Measurements from ENCODE around the gene WWOX.

The WWOX gene

DNA sequence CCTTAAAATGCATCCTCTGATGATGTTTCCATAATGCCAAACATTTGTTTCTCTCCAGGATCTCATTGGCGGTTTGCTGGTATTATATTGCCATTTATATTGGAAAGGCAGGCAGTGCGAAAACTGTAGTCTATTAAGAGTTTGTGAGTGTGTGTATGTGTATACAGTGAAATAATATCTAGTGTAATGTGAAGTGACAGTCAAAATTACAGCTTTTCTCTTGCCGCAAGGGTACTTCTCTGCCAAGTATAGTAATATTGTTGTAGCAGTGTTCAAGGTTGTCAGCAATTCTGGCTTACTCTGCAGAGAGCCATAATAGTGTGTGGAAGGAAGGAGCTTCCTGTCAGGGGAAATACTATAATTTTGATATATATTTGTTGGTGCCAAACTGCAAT, 178.6 kb downstream of the WWOX start:
- DNase-seq: no peak

DNA sequence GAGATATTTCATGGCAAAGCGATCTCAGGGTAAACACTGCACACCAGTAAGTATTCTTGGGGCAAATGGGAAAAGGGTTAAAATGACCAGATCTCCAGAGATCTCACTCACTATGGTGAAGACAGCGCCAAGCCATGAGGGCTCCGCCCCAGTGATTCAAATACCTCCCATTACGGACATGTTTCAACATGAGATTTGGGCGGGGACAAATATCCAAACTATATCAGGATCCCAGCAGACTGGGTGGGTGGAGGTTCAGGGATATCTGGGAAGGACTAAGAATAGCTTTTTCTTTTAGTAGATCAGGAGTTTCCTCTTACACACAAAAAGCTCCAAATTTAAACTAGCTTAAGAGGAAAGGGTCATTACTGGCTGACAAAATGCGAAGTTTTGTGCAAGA, 181.7 kb downstream of the WWOX start:
- no peak for DNase-seq

DNA sequence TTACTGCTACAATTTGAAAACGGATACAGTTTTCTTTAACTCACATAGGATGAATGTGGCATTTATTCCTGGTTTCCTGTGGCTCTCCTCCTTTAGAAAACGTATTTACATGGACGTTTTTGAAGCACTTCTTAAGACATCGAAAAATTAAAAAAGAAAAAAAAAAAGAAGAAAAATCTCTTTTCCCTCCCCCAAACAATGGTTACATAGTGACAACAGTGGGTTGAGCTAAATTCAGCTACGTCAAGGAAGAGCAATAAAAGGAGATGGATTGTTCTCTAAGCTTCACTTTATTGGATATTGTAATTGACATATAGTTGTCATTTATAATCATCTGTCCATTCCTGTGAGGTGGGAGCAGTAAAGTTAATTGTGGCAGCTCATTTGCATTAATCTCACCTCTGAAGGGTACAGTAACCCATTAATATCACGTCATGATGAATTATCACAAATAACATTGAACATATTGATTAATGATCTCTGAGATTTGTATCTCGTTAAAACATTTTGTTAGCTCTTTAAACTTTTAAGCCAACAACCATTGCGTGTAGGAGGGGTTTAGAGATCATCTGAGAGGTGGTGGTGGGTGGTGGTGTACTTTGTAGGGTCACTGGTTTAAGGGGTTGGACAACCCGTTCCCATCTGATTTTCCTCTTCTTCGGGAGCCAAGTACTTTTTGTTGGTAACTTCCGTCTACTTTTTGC, 184.2 kb downstream of the WWOX start:
- no peak for DNase-seq

DNA sequence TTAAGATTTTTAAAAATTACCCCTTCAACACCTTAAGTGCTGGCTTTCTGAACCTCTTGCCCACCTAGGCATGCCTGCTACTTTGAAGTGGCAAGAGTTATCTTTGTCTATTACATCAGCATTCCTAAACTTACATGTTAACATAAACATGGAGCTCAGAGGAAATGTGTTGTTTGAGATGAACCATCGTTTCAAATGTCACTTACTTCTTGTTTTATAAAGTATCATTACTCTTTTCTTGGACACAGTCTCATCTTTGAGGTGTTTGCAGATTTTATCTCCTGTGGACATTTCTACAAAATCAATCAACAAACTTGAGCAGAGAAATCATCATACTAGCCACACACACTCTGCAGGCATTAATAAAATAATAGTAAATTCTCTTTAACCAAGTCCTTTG, 184.9 kb downstream of the WWOX start:
- DNase-seq: no peak

DNA sequence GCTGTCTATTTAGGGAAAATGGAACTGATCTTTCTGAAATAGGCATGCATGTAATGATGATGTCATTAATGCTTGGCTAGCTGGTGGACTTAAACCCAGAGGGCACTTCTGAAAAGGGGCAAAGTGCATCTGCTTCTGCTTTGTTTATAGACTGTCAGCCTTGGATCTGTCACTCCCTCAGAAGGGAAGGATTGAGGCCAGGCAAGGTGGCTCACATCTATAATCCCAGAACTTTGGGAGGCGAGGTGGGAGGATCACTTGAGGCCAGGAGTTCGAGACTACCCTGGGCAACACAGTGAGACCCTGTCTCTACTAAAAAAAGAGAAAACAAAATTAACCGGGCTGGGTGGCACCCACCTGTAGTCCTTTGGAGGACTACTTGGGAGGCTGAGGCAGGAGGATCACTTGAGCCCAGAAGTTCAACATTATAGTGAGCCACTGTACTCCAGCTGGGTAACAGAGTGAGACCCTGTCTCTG, 185.5 kb downstream of the WWOX start:
- DNase-seq: no peak

DNA sequence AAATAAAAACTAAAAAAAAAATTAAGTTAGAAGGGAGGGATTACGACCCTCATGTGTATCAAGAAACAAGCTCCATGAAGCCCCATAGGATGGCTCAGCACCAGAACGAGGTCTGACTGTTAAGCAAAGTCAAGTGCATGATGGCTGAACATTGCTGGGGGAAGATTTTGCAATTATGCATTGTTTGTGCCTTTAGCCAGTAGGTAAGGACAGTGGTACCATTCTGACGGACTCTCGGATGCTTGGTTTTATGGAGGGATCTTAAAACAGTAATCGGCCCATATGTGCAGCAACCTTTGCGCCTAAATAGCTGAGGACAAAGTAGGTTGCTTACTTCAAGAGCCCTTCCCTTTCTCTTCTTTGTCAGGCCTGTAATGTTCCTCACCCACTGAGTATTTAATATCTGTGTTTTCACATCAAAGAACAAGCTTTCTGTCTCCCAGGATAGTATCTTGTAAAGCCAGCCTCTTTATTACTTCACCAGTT, 186.0 kb downstream of the WWOX start:
- no peak for DNase-seq

DNA sequence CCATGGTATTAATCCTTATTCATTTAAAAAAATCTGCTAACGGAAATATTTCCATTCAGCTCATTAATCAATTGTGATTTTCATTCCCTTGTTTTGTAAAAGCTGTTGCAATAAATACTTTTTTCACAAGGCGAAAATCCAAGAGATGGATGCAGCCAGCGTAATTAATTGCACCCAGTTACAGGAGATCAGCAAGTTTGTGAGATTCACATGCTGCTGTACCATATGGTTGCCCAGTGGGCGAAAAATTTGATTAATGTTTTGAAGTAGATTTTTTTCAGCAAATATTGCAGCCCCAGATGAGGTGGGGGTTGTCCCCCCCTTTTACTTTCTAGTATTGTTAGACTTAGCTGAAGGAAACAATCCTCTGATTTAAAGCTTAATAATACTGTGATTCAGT, 186.6 kb downstream of the WWOX start:
- DNase-seq: no peak

- DNase-seq: no peak
Measured at GRCh38 chr16:78288888-78289287, 189.4 kb downstream of the WWOX start.

GRCh38 chr16:78289373-78289772, 189.9 kb downstream of the WWOX start:
- no peak for DNase-seq

DNA sequence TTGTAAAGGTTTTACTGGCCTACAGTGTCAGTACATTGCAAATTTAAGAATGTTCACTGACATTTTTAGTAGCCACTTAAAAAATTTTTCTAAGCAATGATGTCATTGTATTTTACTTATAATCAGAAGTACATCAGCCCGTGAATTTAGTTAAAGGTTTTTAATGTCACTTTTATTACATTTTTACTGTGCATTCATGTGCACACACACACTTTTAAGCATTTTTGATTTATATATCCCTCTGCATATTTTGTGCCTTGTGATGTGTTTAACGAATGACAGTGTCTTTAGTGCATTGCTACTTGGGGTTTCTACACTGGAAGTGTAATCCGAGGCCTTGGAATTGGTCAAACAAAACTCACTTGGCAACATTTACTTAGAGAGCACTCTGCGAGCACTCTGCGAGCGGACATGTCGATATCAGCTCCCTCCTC, 190.4 kb downstream of the WWOX start:
- no peak for DNase-seq

- DNase-seq: no peak
Measured at GRCh38 chr16:78290395-78290794, 190.9 kb downstream of the WWOX start.

GRCh38 chr16:78290872-78291591, 191.6 kb downstream of the WWOX start:
- no peak for DNase-seq

GRCh38 chr16:78291604-78292003, 192.2 kb downstream of the WWOX start:
- no peak for DNase-seq

DNA sequence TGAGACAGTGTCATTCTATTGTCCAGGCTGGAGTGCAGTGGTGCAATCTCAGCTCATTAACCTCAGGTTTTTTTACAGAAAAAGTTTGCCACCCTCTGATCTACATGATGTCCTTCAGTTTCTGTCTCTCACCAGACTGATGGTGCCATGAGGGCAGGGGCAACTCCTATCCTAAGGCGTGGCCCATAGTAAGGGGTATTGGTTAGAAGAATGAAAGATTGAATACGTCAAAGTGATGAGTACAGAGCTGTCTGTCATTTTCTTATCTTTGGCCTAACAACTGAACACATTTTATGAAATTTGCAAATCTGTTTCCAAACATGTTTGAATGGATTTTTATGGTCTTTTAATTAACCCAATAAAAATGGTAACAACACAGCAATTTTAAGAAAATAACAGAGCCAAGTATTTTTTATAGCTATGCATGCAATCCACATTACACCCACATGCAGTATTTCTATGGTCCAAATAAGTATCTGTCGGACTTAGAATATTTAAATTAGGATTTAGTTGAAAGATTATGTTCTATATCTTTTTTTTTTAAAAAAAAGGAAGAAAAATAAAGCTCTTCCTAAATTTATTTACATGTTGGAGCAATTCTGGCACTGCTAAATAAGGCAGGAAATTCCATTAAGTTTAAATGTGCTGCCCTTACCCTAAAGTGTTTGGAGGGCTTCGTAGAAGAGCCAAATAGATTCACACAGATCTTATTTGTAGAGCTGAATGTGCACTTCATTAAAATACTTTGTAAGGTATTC, 192.8 kb downstream of the WWOX start:
- no peak for DNase-seq

DNA sequence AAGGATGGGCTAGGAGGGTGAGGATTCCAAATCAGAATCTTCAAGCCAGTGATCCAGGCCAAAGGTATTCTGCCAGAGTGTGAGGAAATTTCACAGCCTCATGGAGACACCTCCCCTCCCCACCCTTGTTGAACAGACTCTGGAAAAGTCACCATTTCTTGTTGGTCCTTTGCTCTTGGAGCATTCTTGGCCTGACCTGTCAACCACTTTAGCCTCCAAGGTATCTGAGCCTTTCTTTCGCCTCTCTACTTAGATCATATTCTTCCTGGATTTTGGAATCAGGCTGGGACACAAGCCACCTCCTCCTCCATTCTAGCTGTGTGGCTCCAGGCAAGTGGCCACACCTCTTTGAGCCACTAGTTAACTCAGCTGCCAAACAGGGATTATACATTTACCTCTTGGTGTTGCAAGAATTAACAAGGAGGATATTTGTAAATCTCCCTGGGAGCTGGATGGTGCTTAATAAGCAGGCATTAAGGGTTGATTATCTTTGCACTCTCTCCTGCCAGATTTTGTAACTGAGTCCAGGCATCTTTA, 193.5 kb downstream of the WWOX start:
- DNase-seq: no peak

DNA sequence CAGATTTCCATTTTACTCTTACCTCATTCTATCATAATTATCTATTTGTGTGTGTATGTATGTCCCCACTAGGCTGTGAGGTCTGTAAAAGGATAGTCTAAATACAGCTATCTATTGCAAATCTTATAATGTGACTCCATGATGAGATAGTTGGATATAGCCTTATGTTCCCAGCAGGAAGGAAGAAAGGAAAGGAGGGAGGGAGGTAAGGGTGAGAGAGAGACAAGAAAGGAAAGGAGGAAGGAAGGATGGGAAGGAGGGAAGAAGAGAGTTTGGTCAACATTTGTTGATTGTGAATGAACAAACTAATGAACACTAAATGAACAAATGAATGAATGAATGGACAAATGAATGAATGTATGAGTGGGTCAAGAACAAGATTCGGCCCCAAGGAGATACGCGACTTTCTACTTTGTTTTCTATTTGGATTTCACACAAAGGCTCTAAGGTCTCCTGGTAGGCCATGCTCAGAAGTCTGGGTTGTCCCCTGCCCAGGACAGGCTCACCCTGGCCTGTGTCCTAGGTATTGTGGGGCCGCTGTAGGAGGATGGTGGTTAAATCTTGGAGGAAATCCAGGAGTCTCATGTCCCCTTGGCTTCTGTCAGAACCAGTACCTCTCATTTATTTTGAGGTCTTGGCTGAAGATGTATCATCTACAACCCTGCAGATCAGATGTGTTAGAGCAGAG, 195.2 kb downstream of the WWOX start:
- DNase-seq: no peak

DNA sequence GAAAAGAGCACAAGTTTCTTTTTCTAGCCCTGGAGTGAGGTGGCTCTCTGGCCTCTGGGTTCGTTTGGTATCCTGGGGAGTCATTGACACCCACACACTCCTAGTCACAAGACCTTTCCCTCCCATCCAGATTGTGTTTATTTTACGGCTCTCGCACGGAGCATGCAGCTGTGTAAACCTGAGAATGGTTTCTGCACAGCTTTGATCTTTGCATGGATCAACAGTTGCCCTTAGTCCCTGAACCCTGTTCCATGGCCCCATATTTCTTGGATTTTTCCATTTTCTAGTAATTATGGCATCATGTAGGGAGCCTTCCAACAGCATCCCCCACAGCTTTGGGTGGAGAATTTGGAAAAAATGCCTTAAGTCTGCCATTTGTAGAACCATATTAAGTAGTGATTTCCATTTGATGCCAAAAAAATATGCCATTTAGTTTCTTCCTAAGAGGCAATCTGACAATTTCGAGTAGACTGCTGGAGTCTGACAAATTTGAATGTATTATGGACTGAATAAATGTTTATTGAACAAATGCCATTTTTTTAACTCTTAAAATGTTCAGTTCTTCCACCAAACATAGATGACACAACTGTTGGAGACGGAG, 197.7 kb downstream of the WWOX start:
- DNase-seq: no peak

DNA sequence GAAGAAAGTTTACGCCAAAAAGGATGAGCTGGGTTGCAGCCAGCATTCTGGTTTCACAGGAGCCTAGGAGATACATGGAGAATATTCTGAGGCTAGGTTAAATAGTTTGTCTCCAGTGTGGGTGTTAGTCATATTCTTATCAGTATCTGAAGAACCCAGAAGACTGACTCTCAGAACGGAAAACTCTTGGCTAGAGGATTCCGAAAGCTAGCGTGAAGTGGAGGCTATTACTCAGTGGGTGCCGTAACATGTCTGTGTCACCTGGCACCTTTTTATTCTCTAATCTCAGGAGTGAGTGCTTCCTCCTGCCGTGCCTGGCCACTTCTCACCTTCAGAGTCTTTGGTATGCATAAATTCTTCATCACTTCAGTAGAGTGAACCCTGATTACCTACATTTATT, 199.5 kb downstream of the WWOX start:
- no peak for DNase-seq

DNA sequence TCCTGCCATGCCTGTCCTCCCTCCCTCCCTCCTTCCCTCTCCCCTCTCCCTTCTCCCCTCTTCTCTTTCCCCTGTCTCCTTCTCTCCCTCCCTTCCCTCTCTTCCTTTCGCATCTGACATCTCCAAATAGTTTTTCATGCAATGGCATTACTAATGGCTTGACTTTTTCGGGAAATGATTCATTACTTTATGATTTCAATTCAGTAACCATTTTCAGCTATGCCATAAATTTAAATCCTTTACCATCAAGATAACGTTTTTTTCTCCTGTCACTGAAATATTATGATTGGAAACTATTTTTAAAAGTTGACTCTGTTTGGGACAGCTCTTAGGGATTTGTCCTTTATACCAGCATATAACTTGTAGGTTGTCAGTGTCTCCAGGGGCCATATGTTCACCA, 201.0 kb downstream of the WWOX start:
- DNase-seq: no peak

DNA sequence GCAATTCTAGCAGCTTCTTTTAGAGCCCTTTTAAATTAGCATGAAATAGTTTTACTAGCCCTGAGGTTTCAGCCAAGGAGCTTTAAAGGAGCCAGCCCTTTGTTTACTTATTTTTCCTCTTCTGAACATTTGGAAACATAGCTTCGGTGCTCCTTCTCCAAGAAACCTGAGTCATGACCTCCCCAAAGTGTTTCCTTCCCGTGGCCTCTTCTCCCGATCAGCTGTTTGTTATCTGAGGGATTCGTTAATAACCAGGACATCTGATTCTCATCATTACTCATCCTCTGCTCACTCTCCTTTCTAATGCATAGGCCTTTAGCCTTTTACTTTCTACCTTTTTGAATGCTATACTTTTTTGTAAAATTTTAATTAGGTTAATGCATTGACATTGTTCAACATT, 204.5 kb downstream of the WWOX start:
- DNase-seq: no peak

DNA sequence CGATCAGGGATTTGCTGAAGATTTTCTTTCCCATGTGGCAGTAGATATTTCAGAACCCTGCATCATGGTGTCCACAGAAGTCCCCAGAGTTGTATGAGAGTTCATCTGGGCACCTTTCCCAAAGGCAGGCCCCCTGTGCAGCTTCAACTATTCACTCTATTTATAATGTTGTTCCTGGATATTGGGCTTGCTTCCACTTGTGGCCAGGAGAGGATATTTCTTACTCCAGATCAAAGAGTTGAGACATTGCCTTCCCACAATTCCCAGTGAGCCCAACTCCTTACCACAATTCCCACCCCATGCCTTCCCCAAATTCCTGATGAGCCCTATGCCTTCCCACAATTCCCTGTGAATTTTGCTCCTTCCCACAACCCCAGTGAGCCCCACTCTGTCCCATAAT, 206.9 kb downstream of the WWOX start:
- DNase-seq: no peak

DNA sequence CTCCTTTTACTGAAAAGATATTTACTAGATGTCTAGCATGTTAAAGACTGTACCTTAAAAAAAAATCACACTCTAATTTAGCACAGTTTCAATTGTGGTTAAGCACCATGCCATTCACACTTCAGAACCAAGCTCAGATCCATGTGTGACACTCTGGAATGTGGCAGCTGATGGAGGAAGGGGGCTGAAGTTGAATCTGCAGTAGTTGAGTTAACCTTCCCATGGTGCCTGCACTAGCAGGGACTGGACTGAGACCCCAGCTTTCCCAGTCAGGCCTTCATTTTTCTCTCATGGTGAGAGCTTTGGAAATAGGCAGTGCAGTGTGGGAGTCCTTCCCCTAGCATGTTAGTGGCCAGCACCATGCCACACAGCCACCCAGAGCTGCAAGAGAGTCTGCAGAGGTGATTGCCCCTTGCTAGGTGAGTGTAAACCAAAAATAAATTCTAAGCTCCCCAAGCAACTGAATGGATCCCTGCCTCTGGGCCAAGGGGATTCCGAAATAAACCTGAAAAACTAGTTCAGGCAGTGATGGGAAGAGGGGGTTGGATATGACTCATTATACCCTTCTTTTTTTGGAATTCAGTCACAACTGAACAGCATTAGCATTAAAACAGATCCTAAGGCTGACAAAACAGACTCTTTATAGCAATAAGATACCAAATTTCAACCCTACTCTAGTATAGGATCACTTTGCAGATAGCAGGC, 208.5 kb downstream of the WWOX start:
- no peak for DNase-seq

Measured in NCI-H526 treated with DMSO at 0.1 percent for 48 hours (cell line).